Measurements from ENCODE around the gene IGSF8.
"Not testable (repeated sequence)": the region's sequence is repeated elsewhere in the genome, so short reads cannot be mapped to it uniquely, and the experiment has no call there.

IGSF8 gene

DNA sequence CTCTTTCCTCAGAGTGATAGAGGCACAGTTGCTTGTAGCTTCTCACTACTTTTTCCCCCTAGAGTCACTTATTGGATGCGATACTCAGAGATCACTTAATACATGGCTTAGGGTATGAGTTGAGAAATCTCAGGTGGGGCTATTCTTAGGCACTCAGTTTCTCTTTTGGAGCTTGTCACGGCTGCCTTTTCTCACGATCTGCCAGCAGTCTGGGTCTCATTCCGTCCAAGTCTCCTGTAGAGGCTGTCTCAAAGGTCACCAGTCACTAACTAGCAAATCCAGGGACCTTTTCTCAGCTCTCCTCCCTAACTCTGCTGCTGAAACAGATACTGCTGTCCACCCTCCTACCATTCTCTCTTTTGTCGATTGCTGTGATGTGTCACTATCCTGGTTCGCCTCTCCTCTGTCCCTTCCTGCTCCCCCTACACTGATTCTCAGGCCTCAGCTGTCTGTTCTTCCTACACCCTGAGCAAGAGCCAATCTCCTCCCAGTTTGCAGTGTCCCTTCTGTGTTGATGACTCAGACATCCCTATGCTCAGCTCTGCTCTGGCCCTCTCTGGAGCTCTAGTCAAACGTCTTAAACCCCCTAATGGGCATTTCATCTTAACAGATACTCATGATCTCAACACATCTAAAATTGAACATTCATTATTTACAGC lies 29.6 kb upstream of the IGSF8 start:
- Histone ChIP-seq H3K27me3 (ENCODE audit: control insufficient read depth in 1 of 2, insufficient read depth in 2 of 2, low read length in 2 of 2) (no peaks in the 10 kb centered on the region), H3K4me3 (ENCODE audit: low read depth in 1 of 2, low read length in 2 of 2) (no peak overlapping the region), H3K27ac (ENCODE audit: low read depth, low read length) (no peak overlapping the region), H3K9me3 (ENCODE audit: control insufficient read depth in 1 of 2, low read length in 2 of 2) (no peaks in the 10 kb centered on the region), H3K36me3 (ENCODE audit: control insufficient read depth in 1 of 2, insufficient read depth in 2 of 2, low read length in 2 of 2) (no peaks in the 10 kb centered on the region), H3K4me1 (ENCODE audit: control insufficient read depth in 1 of 2, insufficient read depth in 2 of 2, low read length in 2 of 2) (peaks cover 2 to 5% of the 10 kb centered on the region in 2 donors), H3K9ac (ENCODE audit: low read depth in 1 of 2, low read length in 2 of 2) (no peak overlapping the region)

- H3K27me3 ChIP-seq (ENCODE audit: control insufficient read depth in 1 of 2, insufficient read depth in 2 of 2, low read length in 2 of 2) = no peaks in the 10 kb centered on the region
- H3K9me3 ChIP-seq (ENCODE audit: control insufficient read depth in 1 of 2, low read length in 2 of 2) = no peaks in the 10 kb centered on the region
- H3K4me1 ChIP-seq (ENCODE audit: control insufficient read depth in 1 of 2, insufficient read depth in 2 of 2, low read length in 2 of 2) = peaks cover 2 to 5% of the 10 kb centered on the region in 2 donors
- H3K4me3 ChIP-seq (ENCODE audit: low read depth in 1 of 2, low read length in 2 of 2) = no peak overlapping the region
- H3K36me3 ChIP-seq (ENCODE audit: control insufficient read depth in 1 of 2, insufficient read depth in 2 of 2, low read length in 2 of 2) = no peaks in the 10 kb centered on the region
- H3K27ac ChIP-seq (ENCODE audit: low read depth, low read length) = no peak overlapping the region
- H3K9ac ChIP-seq (ENCODE audit: low read depth in 1 of 2, low read length in 2 of 2) = no peak overlapping the region
These were observed 29.0 kb upstream of the IGSF8 start for GRCh38 chr1:160127381-160127780.

DNA sequence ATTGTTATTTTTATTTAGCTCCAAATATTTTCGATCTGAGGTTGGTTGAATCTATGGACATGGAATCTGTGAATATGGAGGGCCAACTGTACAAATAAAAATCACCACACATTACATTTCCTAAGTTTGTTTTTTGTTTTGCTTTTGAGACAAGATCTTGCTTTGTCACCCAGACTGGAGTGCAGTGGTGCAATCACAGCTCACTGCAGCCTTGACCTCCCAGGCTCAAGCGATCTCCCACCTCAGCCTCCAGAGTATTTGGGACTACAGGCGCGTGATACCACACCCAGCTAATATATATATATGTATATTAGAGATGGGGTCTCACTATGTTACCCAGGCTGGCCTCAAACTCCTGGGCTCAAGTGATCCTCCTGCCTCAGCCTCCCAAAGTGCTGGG lies 27.9 kb upstream of the IGSF8 start:
- H3K9me3 ChIP-seq (ENCODE audit: control insufficient read depth in 1 of 2, low read length in 2 of 2); H3K4me1 ChIP-seq (ENCODE audit: control insufficient read depth in 1 of 2, insufficient read depth in 2 of 2, low read length in 2 of 2); H3K9ac ChIP-seq (ENCODE audit: low read depth in 1 of 2, low read length in 2 of 2); H3K4me3 ChIP-seq (ENCODE audit: low read depth in 1 of 2, low read length in 2 of 2); H3K27me3 ChIP-seq (ENCODE audit: control insufficient read depth in 1 of 2, insufficient read depth in 2 of 2, low read length in 2 of 2); H3K27ac ChIP-seq (ENCODE audit: low read depth, low read length); H3K36me3 ChIP-seq (ENCODE audit: control insufficient read depth in 1 of 2, insufficient read depth in 2 of 2, low read length in 2 of 2): not testable (repeated sequence)

GRCh38 chr1:160125746-160126145 lies 27.3 kb upstream of the IGSF8 start:
- H3K27me3 ChIP-seq (ENCODE audit: control insufficient read depth in 1 of 2, insufficient read depth in 2 of 2, low read length in 2 of 2) = no peaks in the 10 kb centered on the region
- H3K9ac ChIP-seq (ENCODE audit: low read depth in 1 of 2, low read length in 2 of 2) = no peak overlapping the region
- no peak overlapping the region for H3K27ac ChIP-seq (ENCODE audit: low read depth, low read length)
- no peaks in the 10 kb centered on the region for H3K9me3 ChIP-seq (ENCODE audit: control insufficient read depth in 1 of 2, low read length in 2 of 2)
- peaks cover 2 to 5% of the 10 kb centered on the region in 2 donors for H3K4me1 ChIP-seq (ENCODE audit: control insufficient read depth in 1 of 2, insufficient read depth in 2 of 2, low read length in 2 of 2)
- no peak overlapping the region for H3K4me3 ChIP-seq (ENCODE audit: low read depth in 1 of 2, low read length in 2 of 2)
- no peaks in the 10 kb centered on the region for H3K36me3 ChIP-seq (ENCODE audit: control insufficient read depth in 1 of 2, insufficient read depth in 2 of 2, low read length in 2 of 2)

DNA sequence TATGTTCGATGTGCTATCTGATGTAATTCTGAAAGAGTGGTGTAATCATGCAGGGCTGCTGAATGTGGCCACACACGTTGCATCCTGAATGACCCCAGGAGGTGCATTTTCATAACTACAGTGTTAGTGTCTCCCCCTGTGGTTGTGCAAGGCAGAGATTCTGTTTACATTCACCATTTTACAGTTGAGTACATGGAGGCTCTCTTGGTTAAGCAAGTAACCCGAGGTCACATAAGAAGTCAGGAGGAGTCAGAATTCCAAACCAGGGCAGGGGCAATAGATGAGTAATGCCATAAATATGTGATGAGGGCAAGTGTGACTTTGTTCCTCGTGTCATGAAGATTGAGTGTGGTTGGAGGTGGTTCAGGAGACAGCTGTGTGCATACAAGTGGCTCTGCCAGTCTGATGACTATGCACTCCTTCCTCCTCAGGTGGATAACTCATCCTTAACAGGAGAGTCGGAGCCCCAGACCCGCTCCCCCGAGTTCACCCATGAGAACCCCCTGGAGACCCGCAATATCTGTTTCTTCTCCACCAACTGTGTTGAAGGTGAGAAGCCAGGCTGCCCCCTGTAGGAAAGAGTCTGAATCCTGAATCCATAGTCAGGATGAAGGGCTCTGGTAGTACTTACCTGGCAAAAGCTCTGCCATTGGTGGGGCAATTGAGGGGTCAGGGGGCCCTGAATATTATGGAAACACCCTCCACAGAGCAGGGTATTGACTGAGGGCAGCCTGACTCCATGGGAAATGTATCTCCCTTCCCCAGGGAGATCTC lies 26.5 kb upstream of the IGSF8 start:
- Histone ChIP-seq H3K27me3 (ENCODE audit: control insufficient read depth in 1 of 2, insufficient read depth in 2 of 2, low read length in 2 of 2) (no peaks in the 10 kb centered on the region), H3K4me1 (ENCODE audit: control insufficient read depth in 1 of 2, insufficient read depth in 2 of 2, low read length in 2 of 2) (peaks cover 2 to 5% of the 10 kb centered on the region in 2 donors), H3K9ac (ENCODE audit: low read depth in 1 of 2, low read length in 2 of 2) (no peak overlapping the region), H3K4me3 (ENCODE audit: low read depth in 1 of 2, low read length in 2 of 2) (no peak overlapping the region), H3K9me3 (ENCODE audit: control insufficient read depth in 1 of 2, low read length in 2 of 2) (no peaks in the 10 kb centered on the region), H3K27ac (ENCODE audit: low read depth, low read length) (no peak overlapping the region), H3K36me3 (ENCODE audit: control insufficient read depth in 1 of 2, insufficient read depth in 2 of 2, low read length in 2 of 2) (no peaks in the 10 kb centered on the region)

DNA sequence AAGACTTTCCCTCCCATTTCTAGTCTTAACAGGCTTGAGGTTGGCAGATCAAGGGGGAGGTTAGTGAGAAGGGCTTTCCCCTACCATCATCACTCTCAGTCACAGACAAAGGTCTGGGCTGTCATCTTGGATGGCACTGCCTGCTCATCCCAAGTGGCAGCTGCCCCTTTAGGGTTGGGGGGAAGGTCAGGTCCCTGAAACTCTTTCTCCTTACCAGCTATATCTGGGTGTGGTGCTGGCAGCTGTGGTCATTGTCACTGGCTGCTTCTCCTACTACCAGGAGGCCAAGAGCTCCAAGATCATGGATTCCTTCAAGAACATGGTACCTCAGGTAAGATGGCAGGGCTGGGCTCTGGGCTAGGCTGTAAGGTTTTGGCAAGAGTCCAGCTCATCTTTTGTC lies 25.3 kb upstream of the IGSF8 start:
- H3K27me3 ChIP-seq (ENCODE audit: control insufficient read depth in 1 of 2, insufficient read depth in 2 of 2, low read length in 2 of 2) = no peaks in the 10 kb centered on the region
- H3K9me3 ChIP-seq (ENCODE audit: control insufficient read depth in 1 of 2, low read length in 2 of 2) = no peaks in the 10 kb centered on the region
- H3K4me1 ChIP-seq (ENCODE audit: control insufficient read depth in 1 of 2, insufficient read depth in 2 of 2, low read length in 2 of 2) = peaks cover 2 to 5% of the 10 kb centered on the region in 2 donors
- H3K9ac ChIP-seq (ENCODE audit: low read depth in 1 of 2, low read length in 2 of 2) = no peak overlapping the region
- H3K36me3 ChIP-seq (ENCODE audit: control insufficient read depth in 1 of 2, insufficient read depth in 2 of 2, low read length in 2 of 2) = no peaks in the 10 kb centered on the region
- no peak overlapping the region for H3K27ac ChIP-seq (ENCODE audit: low read depth, low read length)
- no peak overlapping the region for H3K4me3 ChIP-seq (ENCODE audit: low read depth in 1 of 2, low read length in 2 of 2)

DNA sequence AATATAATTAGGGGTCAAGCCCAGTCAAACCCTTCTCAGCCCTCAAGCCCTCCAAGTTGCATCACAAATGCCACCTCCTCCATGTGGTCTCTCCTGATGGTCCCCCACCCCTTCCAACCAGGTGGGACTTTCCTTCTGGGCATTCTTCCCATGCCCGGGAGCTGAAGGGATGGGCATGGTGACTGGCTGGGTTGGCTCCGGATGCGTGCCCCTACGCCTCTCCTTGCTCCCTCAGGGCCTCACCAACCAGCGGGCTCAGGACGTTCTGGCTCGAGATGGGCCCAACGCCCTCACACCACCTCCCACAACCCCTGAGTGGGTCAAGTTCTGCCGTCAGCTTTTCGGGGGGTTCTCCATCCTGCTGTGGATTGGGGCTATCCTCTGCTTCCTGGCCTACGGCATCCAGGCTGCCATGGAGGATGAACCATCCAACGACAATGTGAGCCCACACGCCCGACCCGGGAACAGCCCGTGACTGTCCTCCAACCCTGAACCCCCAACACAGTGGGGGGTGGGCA lies 24.6 kb upstream of the IGSF8 start:
- Histone ChIP-seq H3K27me3 (ENCODE audit: control insufficient read depth in 1 of 2, insufficient read depth in 2 of 2, low read length in 2 of 2) (no peaks in the 10 kb centered on the region), H3K27ac (ENCODE audit: low read depth, low read length) (no peak overlapping the region), H3K4me1 (ENCODE audit: control insufficient read depth in 1 of 2, insufficient read depth in 2 of 2, low read length in 2 of 2) (peaks cover 1 to 3% of the 10 kb centered on the region in 2 donors), H3K4me3 (ENCODE audit: low read depth in 1 of 2, low read length in 2 of 2) (no peak overlapping the region), H3K36me3 (ENCODE audit: control insufficient read depth in 1 of 2, insufficient read depth in 2 of 2, low read length in 2 of 2) (no peaks in the 10 kb centered on the region), H3K9ac (ENCODE audit: low read depth in 1 of 2, low read length in 2 of 2) (no peak overlapping the region), H3K9me3 (ENCODE audit: control insufficient read depth in 1 of 2, low read length in 2 of 2) (no peaks in the 10 kb centered on the region)

DNA sequence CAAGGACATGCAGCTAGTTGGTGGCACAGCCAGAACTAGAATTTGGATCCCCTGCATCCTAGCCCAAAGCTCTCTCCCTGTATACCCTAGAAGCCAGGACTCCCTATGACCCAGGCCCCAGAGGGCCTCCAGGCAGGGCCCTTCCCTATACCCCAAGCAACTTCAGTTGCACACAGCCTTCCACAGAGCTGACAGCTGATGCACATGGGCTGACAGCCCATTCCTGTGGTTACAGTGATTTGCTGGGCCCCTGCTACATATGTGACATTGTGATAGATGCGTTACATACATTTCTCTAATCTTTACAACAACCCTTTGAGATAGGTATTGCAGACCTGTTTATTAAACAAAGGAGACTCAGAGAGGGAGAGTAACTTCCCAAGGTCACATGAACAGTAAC lies 23.0 kb upstream of the IGSF8 start:
- H3K27ac ChIP-seq (ENCODE audit: low read depth, low read length) = no peak overlapping the region
- H3K27me3 ChIP-seq (ENCODE audit: control insufficient read depth in 1 of 2, insufficient read depth in 2 of 2, low read length in 2 of 2) = no peaks in the 10 kb centered on the region
- H3K4me3 ChIP-seq (ENCODE audit: low read depth in 1 of 2, low read length in 2 of 2) = no peak overlapping the region
- H3K9ac ChIP-seq (ENCODE audit: low read depth in 1 of 2, low read length in 2 of 2) = no peak overlapping the region
- H3K9me3 ChIP-seq (ENCODE audit: control insufficient read depth in 1 of 2, low read length in 2 of 2) = no peaks in the 10 kb centered on the region
- H3K4me1 ChIP-seq (ENCODE audit: control insufficient read depth in 1 of 2, insufficient read depth in 2 of 2, low read length in 2 of 2) = no peaks in the 10 kb centered on the region
- H3K36me3 ChIP-seq (ENCODE audit: control insufficient read depth in 1 of 2, insufficient read depth in 2 of 2, low read length in 2 of 2) = no peaks in the 10 kb centered on the region

DNA sequence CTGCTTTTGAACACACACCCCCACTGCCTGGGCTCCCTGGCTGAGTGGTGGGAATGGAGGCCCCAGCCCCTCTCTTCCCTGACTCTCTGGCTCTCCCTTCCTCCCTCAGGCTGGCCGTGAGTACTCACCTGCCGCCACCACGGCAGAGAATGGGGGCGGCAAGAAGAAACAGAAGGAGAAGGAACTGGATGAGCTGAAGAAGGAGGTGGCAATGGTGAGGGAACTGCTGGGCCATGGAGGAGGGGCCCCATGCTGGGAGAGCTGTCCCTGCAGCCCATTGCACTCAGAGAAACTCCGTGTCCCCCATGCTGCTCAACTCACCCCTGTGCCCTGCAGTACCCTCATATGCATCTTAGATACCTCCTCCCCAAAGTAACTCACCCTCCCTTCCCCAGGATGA lies 22.4 kb upstream of the IGSF8 start:
- Histone ChIP-seq H3K9me3 (ENCODE audit: control insufficient read depth in 1 of 2, low read length in 2 of 2) (no peaks in the 10 kb centered on the region), H3K27me3 (ENCODE audit: control insufficient read depth in 1 of 2, insufficient read depth in 2 of 2, low read length in 2 of 2) (no peaks in the 10 kb centered on the region), H3K4me3 (ENCODE audit: low read depth in 1 of 2, low read length in 2 of 2) (no peak overlapping the region), H3K36me3 (ENCODE audit: control insufficient read depth in 1 of 2, insufficient read depth in 2 of 2, low read length in 2 of 2) (no peaks in the 10 kb centered on the region), H3K27ac (ENCODE audit: low read depth, low read length) (no peak overlapping the region), H3K9ac (ENCODE audit: low read depth in 1 of 2, low read length in 2 of 2) (no peak overlapping the region), H3K4me1 (ENCODE audit: control insufficient read depth in 1 of 2, insufficient read depth in 2 of 2, low read length in 2 of 2) (no peaks in the 10 kb centered on the region)

DNA sequence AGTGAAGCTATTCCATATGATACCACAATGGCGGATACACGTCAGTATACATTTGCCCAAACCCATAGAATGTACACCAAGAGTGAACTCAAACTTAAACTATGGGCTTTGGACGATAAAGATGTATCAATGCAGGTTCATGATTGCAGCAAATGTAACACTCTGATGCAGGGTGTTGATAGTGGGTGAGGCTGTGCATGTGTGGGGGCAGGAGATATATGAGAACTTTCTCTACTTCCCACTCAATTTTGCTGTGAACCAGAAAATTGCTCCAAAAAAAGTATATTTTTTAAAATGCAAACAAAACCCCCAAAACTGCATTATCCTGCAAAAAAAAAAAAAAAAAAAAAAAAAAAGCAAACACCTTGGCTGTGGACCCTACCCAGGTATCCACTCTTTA lies 20.5 kb upstream of the IGSF8 start:
- no peaks in the 10 kb centered on the region for H3K4me1 ChIP-seq (ENCODE audit: control insufficient read depth in 1 of 2, insufficient read depth in 2 of 2, low read length in 2 of 2)
- no peaks in the 10 kb centered on the region for H3K27me3 ChIP-seq (ENCODE audit: control insufficient read depth in 1 of 2, insufficient read depth in 2 of 2, low read length in 2 of 2)
- H3K4me3 ChIP-seq (ENCODE audit: low read depth in 1 of 2, low read length in 2 of 2) = no peak overlapping the region
- H3K36me3 ChIP-seq (ENCODE audit: control insufficient read depth in 1 of 2, insufficient read depth in 2 of 2, low read length in 2 of 2) = no peaks in the 10 kb centered on the region
- H3K9me3 ChIP-seq (ENCODE audit: control insufficient read depth in 1 of 2, low read length in 2 of 2) = no peaks in the 10 kb centered on the region
- H3K9ac ChIP-seq (ENCODE audit: low read depth in 1 of 2, low read length in 2 of 2) = no peak overlapping the region
- H3K27ac ChIP-seq (ENCODE audit: low read depth, low read length) = no peak overlapping the region
